ENCODE measurements around the gene TMEM131.

Gene TMEM131

DNA sequence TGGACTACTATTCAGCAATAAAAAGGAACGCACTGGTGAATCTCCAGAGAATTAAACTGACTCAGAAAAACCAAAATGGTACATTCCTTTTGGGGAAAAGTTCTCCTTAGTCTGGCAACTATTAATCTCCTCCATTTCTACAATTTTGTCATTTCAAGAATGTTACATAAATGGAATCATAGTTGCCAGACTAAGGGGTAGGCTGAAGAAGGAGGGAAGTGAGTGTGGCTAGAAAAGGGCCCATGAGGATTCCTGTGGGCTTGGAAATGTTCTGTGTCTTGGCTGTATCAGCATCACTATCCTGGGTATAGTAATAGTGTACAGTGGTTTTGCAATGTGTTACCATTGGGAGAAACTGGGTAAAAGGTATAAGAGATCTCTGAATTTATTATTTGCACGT lies 209.9 kb downstream of the TMEM131 start:
- Histone ChIP-seq H3K18ac (ENCODE audit: low read length) (no peak overlapping the region), H2BK120ac (ENCODE audit: low read depth, low read length) (no peak overlapping the region), H3K79me1 (ENCODE audit: low read depth, low read length) (peaks cover 4% of the 10 kb centered on the region), H3K4ac (ENCODE audit: low read length) (no peak overlapping the region), H2BK5ac (ENCODE audit: low read length) (no peak overlapping the region), H3K4me3 (ENCODE audit: low read length in 2 of 2) (no peak overlapping the region), H3K36me3 (replicated peaks in 1 of 2; ENCODE audit: control insufficient read depth in 2 of 2, insufficient read depth in 2 of 2, low read length in 2 of 2) (peaks cover 0 to 31% of the 10 kb centered on the region in 2 donors), H2AFZ (ENCODE audit: low read length) (no peak overlapping the region), H4K91ac (ENCODE audit: low read depth, low read length, poor library complexity) (no peak overlapping the region), H3K27me3 (ENCODE audit: control insufficient read depth in 3 of 3, insufficient read depth in 3 of 3, low read depth in 1 of 3, low read length in 3 of 3) (no peaks in the 10 kb centered on the region), H3K27ac (replicated peaks; ENCODE audit: low read length) (no peak overlapping the region), H2BK15ac (ENCODE audit: low read length) (no peak overlapping the region), H3K9ac (ENCODE audit: low read depth, low read length, poor library complexity) (no peak overlapping the region), H3K9me3 (replicated peaks in 1 of 2; ENCODE audit: control insufficient read depth in 2 of 2, insufficient read depth in 1 of 2, low read depth in 1 of 2, low read length in 2 of 2) (no peaks in the 10 kb centered on the region), H3K14ac (ENCODE audit: low read length) (no peak overlapping the region), H2AK5ac (ENCODE audit: low read depth, low read length) (no peak overlapping the region), H4K8ac (ENCODE audit: low read depth, low read length) (no peak overlapping the region), H2BK12ac (ENCODE audit: low read length) (no peak overlapping the region), H3K4me1 (ENCODE audit: control insufficient read depth in 2 of 2, insufficient read depth in 1 of 2, low read depth in 1 of 2, low read length in 2 of 2) (no peaks in the 10 kb centered on the region), H3K23ac (ENCODE audit: low read depth, low read length, poor library complexity) (no peak overlapping the region), H3K4me2 (ENCODE audit: insufficient read depth, low read length, poor library complexity, severe bottlenecking) (no peak overlapping the region)
- no CpG with 5 or more reads among the region's 2 CpGs for WGBS, 2 donors (ENCODE audit: extremely low coverage in 2 of 2, insufficient read length in 2 of 2, insufficient replicate concordance in 1 of 2)
- DNase-seq (ENCODE audit: low spot score): no peak

DNA sequence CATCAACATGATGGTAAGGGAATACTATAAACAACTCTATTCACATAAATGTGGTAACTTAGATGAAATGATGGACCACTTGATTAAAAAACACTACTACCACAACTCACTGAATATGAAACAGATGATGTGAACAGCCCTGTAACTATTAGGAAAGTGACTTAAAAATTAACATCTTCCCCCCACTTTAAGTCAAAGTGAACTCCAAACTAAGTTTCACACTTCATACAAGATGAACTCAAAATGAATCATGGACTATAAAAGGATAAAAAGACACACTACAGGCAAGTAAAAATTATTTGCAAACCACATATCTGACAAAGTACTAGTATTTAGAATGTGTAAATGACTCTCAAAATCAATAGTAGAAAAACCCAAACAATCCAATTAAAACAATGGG lies 210.8 kb downstream of the TMEM131 start:
- H2BK15ac ChIP-seq (ENCODE audit: low read length): no peak overlapping the region
- H3K27ac ChIP-seq (replicated peaks; ENCODE audit: low read length): no peak overlapping the region
- H3K23ac ChIP-seq (ENCODE audit: low read depth, low read length, poor library complexity): no peak overlapping the region
- no peak overlapping the region for H4K8ac ChIP-seq (ENCODE audit: low read depth, low read length)
- H2BK120ac ChIP-seq (ENCODE audit: low read depth, low read length): no peak overlapping the region
- peaks cover 4% of the 10 kb centered on the region for H3K79me1 ChIP-seq (ENCODE audit: low read depth, low read length)
- H3K4me3 ChIP-seq (ENCODE audit: low read length in 2 of 2): no peak overlapping the region
- no peak overlapping the region for H2BK5ac ChIP-seq (ENCODE audit: low read length)
- H3K9me3 ChIP-seq (replicated peaks in 1 of 2; ENCODE audit: control insufficient read depth in 2 of 2, insufficient read depth in 1 of 2, low read depth in 1 of 2, low read length in 2 of 2): no peaks in the 10 kb centered on the region
- no peak for DNase-seq (ENCODE audit: low spot score)
- peaks cover 0 to 30% of the 10 kb centered on the region in 2 donors for H3K36me3 ChIP-seq (replicated peaks in 1 of 2; ENCODE audit: control insufficient read depth in 2 of 2, insufficient read depth in 2 of 2, low read length in 2 of 2)
- H2AFZ ChIP-seq (ENCODE audit: low read length): no peak overlapping the region
- H2BK12ac ChIP-seq (ENCODE audit: low read length): no peak overlapping the region
- H4K91ac ChIP-seq (ENCODE audit: low read depth, low read length, poor library complexity): no peak overlapping the region
- no peaks in the 10 kb centered on the region for H3K27me3 ChIP-seq (ENCODE audit: control insufficient read depth in 3 of 3, insufficient read depth in 3 of 3, low read depth in 1 of 3, low read length in 3 of 3)
- H2AK5ac ChIP-seq (ENCODE audit: low read depth, low read length): no peak overlapping the region
- no peak overlapping the region for H3K9ac ChIP-seq (ENCODE audit: low read depth, low read length, poor library complexity)
- H3K18ac ChIP-seq (ENCODE audit: low read length): no peak overlapping the region
- no peak overlapping the region for H3K4ac ChIP-seq (ENCODE audit: low read length)
- H3K4me1 ChIP-seq (ENCODE audit: control insufficient read depth in 2 of 2, insufficient read depth in 1 of 2, low read depth in 1 of 2, low read length in 2 of 2): no peaks in the 10 kb centered on the region
- no peak overlapping the region for H3K14ac ChIP-seq (ENCODE audit: low read length)
- H3K4me2 ChIP-seq (ENCODE audit: insufficient read depth, low read length, poor library complexity, severe bottlenecking): no peak overlapping the region

DNA sequence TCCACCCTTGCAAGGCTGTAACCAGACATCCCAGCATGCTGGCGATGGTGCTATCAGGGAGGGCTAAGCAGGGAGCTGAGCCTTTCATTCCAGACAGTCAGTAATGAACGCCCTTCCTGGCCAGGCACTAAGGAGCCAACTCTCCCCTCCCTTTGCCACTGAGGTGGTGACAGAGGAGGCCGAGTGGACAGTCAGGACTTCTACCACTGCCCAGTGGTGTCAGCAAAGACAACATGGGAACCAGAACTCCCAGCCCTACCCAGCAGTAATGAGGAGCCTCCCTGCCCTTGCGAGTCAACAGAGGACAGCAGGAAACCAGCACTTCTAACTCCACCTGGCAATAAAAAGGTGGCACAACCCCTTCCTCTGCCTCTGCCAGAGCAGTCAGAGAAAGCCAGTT lies 213.8 kb downstream of the TMEM131 start:
- H3K27ac ChIP-seq (replicated peaks; ENCODE audit: low read length): no peak overlapping the region
- no peak overlapping the region for H2BK120ac ChIP-seq (ENCODE audit: low read depth, low read length)
- no peak overlapping the region for H2AK5ac ChIP-seq (ENCODE audit: low read depth, low read length)
- H2BK15ac ChIP-seq (ENCODE audit: low read length): no peak overlapping the region
- no peak for DNase-seq (ENCODE audit: low spot score)
- no peak overlapping the region for H3K4ac ChIP-seq (ENCODE audit: low read length)
- H3K4me1 ChIP-seq (ENCODE audit: control insufficient read depth in 2 of 2, insufficient read depth in 1 of 2, low read depth in 1 of 2, low read length in 2 of 2): no peaks in the 10 kb centered on the region
- no peak overlapping the region for H3K14ac ChIP-seq (ENCODE audit: low read length)
- peaks cover 4% of the 10 kb centered on the region for H3K79me1 ChIP-seq (ENCODE audit: low read depth, low read length)
- no peaks in the 10 kb centered on the region for H3K27me3 ChIP-seq (ENCODE audit: control insufficient read depth in 3 of 3, insufficient read depth in 3 of 3, low read depth in 1 of 3, low read length in 3 of 3)
- peak overlapping the region; percentile 70 for H4K8ac ChIP-seq (ENCODE audit: low read depth, low read length)
- no peak overlapping the region for H3K23ac ChIP-seq (ENCODE audit: low read depth, low read length, poor library complexity)
- H2BK5ac ChIP-seq (ENCODE audit: low read length): no peak overlapping the region
- H2AFZ ChIP-seq (ENCODE audit: low read length): no peak overlapping the region
- peak overlapping the region; percentile 72 for H3K18ac ChIP-seq (ENCODE audit: low read length)
- H3K4me3 ChIP-seq (ENCODE audit: low read length in 2 of 2): no peak overlapping the region
- H3K9ac ChIP-seq (ENCODE audit: low read depth, low read length, poor library complexity): no peak overlapping the region
- no CpG with 5 or more reads among the region's 4 CpGs for WGBS, 2 donors (ENCODE audit: extremely low coverage in 2 of 2, insufficient read length in 2 of 2, insufficient replicate concordance in 1 of 2)
- H4K91ac ChIP-seq (ENCODE audit: low read depth, low read length, poor library complexity): peak overlapping the region; percentile 11
- no peak overlapping the region for H2BK12ac ChIP-seq (ENCODE audit: low read length)
- no peak overlapping the region for H3K4me2 ChIP-seq (ENCODE audit: insufficient read depth, low read length, poor library complexity, severe bottlenecking)
- H3K9me3 ChIP-seq (replicated peaks in 1 of 2; ENCODE audit: control insufficient read depth in 2 of 2, insufficient read depth in 1 of 2, low read depth in 1 of 2, low read length in 2 of 2): no peaks in the 10 kb centered on the region
- peaks cover under 1 to 30% of the 10 kb centered on the region in 2 donors for H3K36me3 ChIP-seq (replicated peaks in 1 of 2; ENCODE audit: control insufficient read depth in 2 of 2, insufficient read depth in 2 of 2, low read length in 2 of 2)

DNA sequence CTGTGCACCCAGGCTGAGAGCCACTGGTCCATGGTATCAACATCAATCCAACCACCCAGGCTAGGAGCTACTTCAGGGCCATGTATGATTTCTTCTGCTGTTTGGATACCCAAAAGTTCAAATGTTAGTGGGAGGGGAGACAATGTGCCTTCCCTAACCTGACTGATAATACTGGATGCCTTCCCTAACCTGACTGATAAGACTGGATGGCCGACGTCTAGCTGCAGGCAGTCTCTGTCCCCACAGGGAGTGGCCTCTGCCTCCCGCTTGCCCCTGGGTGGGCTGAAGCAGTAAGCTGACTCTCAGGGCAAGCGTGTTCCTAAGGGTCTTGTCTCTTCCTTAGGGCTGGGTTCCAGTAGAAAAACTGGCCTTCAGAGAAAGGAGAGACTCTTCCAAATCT lies 216.6 kb downstream of the TMEM131 start:
- H3K4ac ChIP-seq (ENCODE audit: low read length): no peak overlapping the region

More for the DNA sequence above, 216.6 kb downstream of the TMEM131 start:
- no CpG with 5 or more reads among the region's 4 CpGs for WGBS, 2 donors (ENCODE audit: extremely low coverage in 2 of 2, insufficient read length in 2 of 2, insufficient replicate concordance in 1 of 2)
- Histone ChIP-seq H2AK5ac (ENCODE audit: low read depth, low read length) (no peak overlapping the region), H3K4me1 (ENCODE audit: control insufficient read depth in 2 of 2, insufficient read depth in 1 of 2, low read depth in 1 of 2, low read length in 2 of 2) (no peaks in the 10 kb centered on the region), H3K36me3 (replicated peaks in 1 of 2; ENCODE audit: control insufficient read depth in 2 of 2, insufficient read depth in 2 of 2, low read length in 2 of 2) (peaks cover 6 to 41% of the 10 kb centered on the region in 2 donors), H3K23ac (ENCODE audit: low read depth, low read length, poor library complexity) (peak overlapping the region; percentile 62), H3K14ac (ENCODE audit: low read length) (no peak overlapping the region), H3K9ac (ENCODE audit: low read depth, low read length, poor library complexity) (no peak overlapping the region), H3K18ac (ENCODE audit: low read length) (no peak overlapping the region), H2BK120ac (ENCODE audit: low read depth, low read length) (no peak overlapping the region), H4K91ac (ENCODE audit: low read depth, low read length, poor library complexity) (no peak overlapping the region), H3K9me3 (replicated peaks in 1 of 2; ENCODE audit: control insufficient read depth in 2 of 2, insufficient read depth in 1 of 2, low read depth in 1 of 2, low read length in 2 of 2) (no peaks in the 10 kb centered on the region), H2BK12ac (ENCODE audit: low read length) (no peak overlapping the region), H3K27me3 (ENCODE audit: control insufficient read depth in 3 of 3, insufficient read depth in 3 of 3, low read depth in 1 of 3, low read length in 3 of 3) (no peaks in the 10 kb centered on the region), H3K27ac (replicated peaks; ENCODE audit: low read length) (no peak overlapping the region), H3K4me3 (ENCODE audit: low read length in 2 of 2) (no peak overlapping the region), H4K8ac (ENCODE audit: low read depth, low read length) (no peak overlapping the region), H2AFZ (ENCODE audit: low read length) (no peak overlapping the region), H3K4me2 (ENCODE audit: insufficient read depth, low read length, poor library complexity, severe bottlenecking) (no peak overlapping the region), H3K79me1 (ENCODE audit: low read depth, low read length) (peaks cover 4% of the 10 kb centered on the region), H2BK15ac (ENCODE audit: low read length) (no peak overlapping the region), H2BK5ac (ENCODE audit: low read length) (no peak overlapping the region)
- no peak for DNase-seq (ENCODE audit: low spot score)

Data from neuronal stem cell (in vitro differentiated cells).